LoVo (cell line): ENCODE results near the gene ST6GALNAC3.
"Not testable (repeated sequence)": the region's sequence is repeated elsewhere in the genome, so short reads cannot be mapped to it uniquely, and the experiment has no call there.

ENCODE experiments used
- DNase-seq: peaks from one replicate; pipeline ENCODE4 v3.0.0-alpha.2; 2016; ENCODE audit warnings: low spot score

Gene ST6GALNAC3

DNA sequence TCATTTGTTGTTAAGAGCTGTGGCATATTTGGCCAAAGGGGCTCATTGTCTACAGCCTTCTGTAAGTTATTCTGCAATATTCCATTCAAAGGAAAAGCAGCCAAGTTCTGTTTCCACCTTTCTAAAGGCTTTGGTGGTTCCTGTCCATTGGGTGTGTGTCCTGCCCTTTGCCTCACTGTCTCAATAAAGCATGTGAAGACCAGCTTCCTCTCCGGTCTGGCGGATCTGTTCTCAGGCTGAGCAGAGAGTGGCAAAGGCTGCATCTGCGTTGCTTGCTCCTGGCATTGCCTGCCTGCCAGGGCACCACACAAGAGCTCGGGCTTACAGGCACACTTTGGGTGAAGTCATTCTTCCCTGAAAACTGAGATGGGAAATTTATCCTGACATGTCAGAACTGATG, 34.9 kb downstream of the ST6GALNAC3 start:
- DNase-seq: no peak

DNA sequence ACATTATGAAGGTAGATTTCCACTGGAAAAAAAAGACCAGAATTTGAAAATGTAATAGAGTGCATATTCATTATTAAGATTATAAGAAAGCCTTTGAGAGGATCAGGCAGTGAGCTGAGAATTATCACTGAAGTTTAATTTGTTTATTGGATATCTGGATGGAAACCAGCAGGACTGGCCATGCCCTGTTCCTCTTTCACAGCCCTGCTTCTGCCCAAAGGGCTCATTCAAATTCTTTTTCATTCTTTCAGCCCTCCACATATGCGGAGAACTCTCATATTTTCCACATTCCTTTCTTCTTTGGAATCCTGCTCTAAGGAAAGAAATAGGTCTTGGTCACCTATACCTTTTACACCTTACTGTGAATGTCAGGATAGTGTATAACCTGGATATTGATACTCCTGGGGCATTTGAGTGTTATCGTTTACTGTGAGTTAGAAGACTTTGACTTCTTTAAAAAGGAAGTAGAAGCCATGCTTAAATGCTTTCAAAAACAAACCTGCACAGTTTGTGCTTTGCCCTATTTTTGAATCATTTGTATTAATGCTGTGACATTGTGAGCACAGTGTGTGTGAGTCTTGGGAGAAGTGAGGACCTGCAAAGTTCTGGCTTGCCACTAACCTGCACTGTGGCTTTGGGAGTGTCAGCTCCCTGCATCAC, 35.5 kb downstream of the ST6GALNAC3 start:
- DNase-seq: no peak

- DNase-seq: no peak
Measured at GRCh38 chr1:76110666-76111065, 36.1 kb downstream of the ST6GALNAC3 start.

DNA sequence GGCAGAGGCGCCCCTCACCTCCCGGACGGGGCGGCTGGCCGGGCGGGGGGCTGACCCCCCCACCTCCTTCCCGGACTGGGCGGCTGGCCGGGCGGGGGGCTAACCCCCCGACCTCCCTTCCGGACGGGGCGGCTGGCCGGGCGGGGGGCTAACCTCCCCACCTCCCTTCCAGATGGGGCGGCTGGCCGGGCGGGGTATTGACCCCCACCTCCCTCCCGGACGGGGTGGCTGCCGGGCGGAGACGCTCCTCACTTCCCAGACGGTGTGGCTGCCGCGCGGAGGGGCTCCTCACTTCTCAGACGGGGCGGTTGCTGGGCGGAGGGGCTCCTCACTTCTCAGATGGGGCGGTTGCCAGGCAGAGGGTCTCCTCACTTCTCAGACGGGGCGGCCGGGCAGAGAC, 37.8 kb downstream of the ST6GALNAC3 start:
- DNase-seq: not testable (repeated sequence)

DNA sequence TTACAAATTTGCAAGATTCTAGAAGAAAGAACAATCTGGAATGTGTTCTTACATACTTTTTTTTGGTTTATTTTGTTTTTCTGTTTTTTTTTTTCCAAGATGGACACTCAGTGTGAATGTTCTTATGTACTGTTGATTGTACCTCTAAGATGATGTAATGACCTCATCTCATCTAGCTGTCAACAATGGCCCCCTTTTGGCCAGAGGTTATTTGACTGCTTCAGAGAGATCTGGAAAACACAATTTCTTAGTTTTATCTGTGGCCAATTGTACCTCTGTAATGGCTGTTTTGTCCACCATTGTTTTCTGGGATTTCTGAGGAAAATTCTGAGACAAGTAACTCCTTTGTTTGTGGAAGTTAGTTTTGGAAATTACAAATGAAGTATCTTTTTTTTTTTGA, 38.9 kb downstream of the ST6GALNAC3 start:
- DNase-seq: no peak

DNA sequence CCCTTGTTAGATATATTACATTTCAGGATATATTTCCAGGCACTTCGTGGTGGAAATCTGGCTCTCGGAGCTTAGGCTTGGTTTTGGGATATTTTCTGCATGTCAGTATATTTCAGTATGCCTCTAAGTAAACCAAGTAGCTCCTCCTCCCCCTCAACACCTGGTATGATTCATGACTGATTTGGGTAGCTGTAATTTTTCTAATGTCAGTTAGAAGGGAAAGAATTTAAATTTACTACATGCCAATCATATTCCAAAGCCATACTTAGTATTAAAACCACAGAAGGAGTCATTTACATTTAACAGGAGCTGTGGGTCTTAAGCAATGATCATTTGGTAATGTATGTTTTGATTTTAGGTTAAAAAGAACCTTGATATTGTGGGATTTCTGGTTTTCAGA, 40.6 kb downstream of the ST6GALNAC3 start:
- DNase-seq: no peak

DNA sequence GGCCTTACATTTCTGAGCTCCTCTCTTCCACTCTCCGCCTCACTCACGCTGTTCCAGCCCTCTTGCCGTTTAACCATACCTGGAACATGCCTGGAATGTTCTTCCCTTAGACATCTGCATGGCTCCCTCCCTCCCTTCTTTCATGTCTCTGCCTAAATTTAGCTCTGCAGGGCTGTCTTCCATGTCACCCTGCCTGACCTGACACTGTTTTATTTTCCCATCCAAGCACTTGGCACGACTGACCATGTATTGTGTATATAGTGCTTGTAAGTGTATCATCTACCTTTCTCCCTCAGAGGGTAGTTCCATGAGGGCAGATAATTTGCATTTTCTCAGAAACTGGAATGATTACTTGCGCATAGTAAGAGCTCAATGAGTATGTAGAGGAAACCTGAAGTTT, 47.3 kb downstream of the ST6GALNAC3 start:
- no peak for DNase-seq

GRCh38 chr1:76122271-76122670, 47.7 kb downstream of the ST6GALNAC3 start:
- DNase-seq: no peak

- not testable (repeated sequence) for DNase-seq
Measured at GRCh38 chr1:76123411-76124064, 49.0 kb downstream of the ST6GALNAC3 start.

DNA sequence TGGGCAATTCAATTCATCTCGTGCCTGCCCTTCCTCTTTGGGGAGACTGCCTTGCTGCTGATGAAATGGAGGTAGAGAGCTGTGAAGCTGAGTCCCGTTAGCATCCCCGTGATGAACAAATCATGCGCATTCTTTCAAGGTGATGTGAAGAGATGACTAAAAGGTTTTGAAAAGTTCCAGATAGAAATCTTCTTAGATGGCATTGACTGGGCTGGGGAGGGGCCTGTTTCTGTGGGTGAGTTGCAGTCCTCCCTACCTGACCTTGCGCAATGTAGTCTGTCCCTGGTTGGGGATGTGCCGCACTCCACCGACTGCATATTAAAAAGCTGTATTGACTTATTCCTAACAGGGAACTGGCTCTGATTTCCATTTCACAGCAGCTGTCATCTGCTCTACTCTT, 49.6 kb downstream of the ST6GALNAC3 start:
- no peak for DNase-seq

- DNase-seq: no peak
Measured at GRCh38 chr1:76125473-76126219, 51.1 kb downstream of the ST6GALNAC3 start.

DNA sequence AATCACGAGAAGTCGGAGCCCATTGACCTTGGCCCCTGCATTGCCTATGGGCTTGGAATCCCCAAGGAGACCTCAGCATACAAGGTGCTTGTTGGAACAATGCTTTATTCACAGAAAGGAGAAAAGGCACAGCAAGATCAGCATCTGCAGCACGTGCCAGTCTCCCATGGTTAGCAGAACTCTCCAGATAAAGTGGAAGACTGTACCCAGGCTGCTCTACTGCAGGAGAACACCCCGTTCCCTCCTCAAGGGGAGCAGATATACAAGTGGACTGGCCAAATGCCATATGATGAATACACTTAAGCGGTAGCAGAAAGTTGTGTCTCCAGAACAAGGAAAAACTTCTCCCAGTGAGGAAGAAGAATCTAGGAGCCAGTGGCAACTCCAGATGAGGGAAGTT, 53.5 kb downstream of the ST6GALNAC3 start:
- no peak for DNase-seq

DNA sequence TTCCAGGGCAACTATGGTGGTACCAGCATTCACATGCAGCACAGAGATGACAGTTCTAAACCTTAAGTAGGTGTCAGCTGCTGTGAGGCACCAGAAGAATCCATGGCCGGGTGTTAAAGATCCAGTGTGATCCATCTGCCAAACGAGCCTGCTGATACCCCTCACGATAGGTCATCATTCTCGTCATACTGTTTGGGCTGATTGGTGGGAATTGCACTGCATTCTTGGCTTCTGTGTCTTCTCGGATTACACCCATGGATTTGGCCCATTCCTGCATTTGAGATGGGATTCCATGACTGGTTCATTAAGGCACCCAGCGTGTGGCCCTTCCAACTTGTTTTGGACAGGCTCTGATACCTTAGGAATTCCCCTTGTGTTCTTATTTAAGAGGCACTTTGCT, 55.2 kb downstream of the ST6GALNAC3 start:
- no peak for DNase-seq

- DNase-seq: no peak
Measured at GRCh38 chr1:76130992-76131391, 56.4 kb downstream of the ST6GALNAC3 start.

DNA sequence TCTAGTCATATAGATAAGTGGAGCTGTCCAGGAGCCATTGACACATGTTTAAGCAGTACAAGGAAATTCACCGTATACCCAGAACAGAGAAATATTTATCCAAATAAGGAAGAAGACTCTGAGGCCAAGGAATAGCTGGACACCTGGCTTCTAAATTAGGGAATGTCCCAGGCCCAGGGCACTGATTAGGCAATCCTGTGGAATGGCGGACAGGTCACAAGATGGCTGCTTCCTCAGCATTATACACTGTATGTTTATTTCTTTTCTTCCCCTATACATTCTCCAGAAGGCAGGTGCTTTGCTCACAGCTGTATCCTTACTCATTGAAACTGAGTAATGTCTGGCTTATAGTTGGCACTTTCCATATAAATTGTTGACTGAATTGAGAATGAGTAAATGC, 59.4 kb downstream of the ST6GALNAC3 start:
- DNase-seq: no peak

DNA sequence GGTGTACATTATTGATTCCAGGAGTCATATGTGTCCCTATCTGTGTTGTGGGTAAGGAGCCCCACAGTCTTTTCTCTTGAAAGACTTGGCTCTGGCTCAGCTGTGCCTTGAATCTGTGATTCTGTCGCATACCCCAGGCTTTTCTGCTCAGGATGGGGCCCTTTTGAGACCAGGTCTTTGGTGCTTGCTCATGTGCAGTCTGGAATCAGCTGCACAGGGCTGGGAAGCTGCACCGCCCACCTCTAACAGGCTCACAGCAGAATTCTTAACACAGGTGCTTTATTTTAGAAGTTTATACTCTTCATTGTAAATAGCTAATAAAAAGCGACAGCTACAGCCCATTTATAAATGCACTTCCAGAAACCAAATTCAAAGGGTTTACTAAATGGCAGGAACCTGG, 61.3 kb downstream of the ST6GALNAC3 start:
- DNase-seq: no peak

DNA sequence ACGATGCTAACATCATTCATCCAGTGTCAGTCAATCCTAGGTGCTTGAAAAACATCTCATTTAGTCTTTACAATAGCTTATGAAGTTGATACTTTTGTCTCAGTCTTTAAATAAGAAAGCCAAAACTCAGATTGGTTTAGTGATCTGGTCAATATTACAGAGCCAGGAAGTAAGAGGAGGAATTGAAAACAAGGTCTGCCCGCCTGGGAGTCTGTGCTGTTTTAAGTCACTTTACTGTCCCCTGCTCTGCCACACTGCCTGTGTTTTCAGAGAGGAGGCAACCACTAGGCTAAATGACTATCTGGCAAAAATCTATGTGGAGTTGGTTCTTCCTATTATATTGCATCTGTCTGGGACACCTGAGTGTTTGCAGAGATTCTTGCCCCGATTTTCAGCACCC, 62.3 kb downstream of the ST6GALNAC3 start:
- DNase-seq: no peak

DNA sequence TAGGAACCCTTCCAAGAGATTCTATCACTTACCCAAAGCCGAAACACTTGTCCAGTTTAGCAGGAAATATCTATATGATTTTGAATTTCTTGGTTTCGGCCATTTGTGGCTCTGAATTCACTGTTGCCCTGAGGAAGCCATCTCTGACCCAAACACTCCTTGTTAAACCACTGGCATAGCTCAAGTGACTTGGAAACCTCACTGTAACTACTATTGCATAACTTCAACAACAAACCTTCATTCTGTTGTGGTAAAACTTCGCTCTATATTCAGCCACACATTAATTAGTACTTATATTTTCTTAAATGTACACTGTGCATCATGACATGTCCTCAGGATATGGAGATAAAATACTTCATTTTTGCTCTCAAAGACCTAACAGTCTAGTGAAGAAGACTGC, 63.2 kb downstream of the ST6GALNAC3 start:
- no peak for DNase-seq

GRCh38 chr1:76138217-76138616, 63.7 kb downstream of the ST6GALNAC3 start:
- no peak for DNase-seq

- DNase-seq: no peak
Measured at GRCh38 chr1:76140227-76140626, 65.7 kb downstream of the ST6GALNAC3 start.

DNA sequence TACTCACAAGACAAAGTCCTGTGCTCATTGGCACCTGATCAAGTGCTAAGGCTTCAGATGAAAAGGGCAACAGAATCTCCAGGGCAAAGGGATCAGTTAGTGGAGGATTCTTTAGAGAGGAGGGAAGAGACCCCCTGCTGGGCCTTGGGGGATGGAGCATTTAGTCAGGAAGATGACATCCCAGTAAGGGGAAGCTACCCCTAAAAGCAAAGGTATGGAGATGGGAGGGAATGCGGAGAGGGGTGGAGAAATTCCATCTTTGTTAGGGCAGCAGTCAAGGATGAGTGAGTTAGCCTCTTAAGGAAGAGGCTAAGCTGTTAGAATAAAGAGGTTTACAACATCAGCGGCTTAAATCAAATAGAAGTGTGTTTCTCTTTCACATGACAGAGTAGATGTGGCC, 67.4 kb downstream of the ST6GALNAC3 start:
- no peak for DNase-seq

DNA sequence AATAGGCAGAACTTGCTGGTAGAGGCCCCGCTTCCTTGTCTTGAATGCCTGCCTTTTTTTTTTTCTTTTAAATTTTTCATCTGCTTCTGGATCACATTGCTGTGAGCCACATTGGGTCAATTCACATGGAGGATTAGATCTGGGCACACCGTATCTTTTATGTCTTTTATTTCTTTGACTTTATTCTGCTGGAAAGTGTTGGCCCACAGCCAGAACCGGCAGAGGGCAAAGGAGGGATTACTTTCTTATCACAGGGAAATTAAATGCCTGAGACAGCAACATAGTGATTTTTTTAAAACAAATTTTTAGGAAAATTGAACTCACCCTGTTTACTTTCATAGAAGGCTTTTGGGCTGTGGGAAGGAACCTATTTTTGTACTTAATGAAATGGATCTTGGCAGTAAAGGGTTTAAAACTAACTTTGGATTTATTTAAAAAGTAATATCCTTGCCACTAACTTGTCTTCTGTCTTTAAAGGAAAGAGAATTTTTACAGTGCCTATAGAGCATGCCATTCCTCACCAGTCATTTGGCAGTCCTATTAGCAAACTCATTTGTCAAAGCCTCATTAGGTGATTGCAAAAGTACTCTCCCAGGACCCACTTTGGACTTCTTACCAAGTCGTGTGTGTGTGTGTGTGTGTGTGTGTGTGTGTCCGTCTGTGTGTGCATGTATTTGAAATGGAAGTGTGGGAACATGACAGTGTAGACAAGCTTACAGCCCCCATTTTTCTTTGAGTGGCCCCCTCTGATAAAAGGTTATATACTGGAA, 68.4 kb downstream of the ST6GALNAC3 start:
- no peak for DNase-seq

DNA sequence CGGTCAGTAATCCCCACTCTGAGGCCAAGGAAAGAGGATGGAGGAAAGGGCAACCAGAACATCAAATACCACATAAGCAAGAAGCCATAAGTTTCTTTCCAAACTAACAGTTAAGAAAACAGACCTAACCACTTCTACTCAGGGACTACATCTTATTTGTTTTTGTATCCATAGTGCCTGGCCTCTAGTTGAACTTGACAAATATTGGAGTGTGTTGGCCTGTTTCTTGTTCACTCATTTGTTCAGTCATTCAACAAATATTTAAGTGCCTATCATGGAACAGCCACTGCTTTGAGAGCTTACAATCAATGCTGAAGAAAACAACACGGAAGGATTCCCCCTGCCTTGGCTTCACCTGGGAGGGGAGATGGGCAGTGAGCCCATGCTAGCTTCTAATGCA, 69.7 kb downstream of the ST6GALNAC3 start:
- no peak for DNase-seq
